Hematopoietic multipotent progenitor cell treated with erythropoietin and hydrocortisone succinate and interleukin-3 and kit ligand, for 17 days (in vitro differentiated cells): Measurements from ENCODE around the gene CDH20.

Experiments used
- DNase-seq: peaks from one replicate; pipeline ENCODE4 v3.0.0-alpha.2; 2015; ENCODE audit warnings: low spot score

The CDH20 gene

DNA sequence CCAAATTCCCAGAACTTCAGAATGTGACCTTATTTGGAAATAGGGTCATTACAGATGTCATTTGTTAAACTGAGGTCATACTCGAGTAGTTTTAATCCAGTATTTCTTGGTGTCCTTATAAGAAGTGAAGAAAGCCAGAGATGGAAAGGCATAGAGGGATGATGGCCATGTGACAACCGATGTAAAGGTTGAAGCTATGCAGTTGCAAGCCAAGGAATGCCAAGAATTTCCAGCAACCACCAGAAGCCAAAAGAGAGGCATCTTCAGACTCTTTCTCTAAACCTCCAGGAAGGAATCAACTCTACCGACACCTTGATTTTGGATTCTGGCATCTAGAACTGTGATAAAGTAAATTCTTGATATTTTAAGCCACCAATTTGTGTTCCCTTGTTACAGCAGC lies 242.2 kb downstream of the CDH20 start:
- DNase-seq: no peak

DNA sequence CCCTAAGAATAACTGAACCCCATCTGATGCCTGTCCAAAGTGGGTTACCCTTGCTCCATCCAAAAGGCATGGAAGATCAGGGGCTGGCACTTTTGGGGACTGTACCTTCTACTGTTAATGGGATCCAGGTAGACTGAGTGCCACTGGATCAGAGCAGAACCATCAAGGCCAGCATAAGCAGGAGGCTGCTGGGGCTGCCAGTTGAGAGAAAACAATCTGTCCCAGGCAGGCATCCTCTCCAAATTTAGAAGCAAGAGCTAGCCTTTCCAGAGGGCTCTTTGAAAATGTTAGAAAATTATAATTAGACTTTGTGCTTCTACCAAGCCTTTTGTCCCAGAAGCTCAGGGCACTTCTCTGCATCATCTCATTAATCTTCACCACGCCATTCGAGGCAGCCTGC lies 245.6 kb downstream of the CDH20 start:
- DNase-seq: no peak

DNA sequence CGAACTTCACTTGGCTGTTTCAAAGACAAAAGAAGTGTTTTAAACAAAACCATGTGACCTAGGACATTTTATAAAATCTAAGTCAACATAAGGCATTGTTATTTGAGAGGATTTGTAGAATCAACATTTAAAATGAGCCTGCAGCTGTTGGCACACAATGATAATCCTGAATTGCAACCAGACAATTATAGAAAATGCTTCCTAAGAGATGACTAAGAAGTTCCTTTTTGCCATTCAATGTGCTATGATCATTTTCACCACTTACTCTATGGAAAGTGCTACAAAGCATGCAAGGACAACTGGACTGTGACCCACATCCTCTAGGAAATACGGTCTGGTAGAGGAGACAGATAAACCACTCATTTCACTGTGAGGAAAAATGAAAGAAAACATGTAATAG lies 246.4 kb downstream of the CDH20 start:
- DNase-seq: no peak

DNA sequence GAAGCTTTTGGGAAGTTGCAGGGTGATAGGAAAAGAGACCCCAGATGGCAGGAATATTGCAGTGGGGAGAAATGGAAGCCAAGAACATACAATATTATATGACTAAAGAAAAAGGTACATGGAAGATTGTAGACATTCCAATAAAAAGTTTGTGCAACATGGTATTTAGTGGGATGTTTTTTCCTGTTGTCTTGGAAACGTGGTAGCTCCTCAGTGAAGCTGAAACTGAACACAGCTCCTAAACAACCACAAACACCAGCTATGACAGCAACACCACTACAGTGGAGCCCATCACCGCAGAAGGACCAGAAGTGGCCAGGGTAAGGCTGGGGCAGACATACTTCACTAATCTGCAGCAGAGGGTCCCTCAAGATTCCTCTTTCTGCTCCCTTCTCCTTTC lies 246.8 kb downstream of the CDH20 start:
- no peak for DNase-seq

DNA sequence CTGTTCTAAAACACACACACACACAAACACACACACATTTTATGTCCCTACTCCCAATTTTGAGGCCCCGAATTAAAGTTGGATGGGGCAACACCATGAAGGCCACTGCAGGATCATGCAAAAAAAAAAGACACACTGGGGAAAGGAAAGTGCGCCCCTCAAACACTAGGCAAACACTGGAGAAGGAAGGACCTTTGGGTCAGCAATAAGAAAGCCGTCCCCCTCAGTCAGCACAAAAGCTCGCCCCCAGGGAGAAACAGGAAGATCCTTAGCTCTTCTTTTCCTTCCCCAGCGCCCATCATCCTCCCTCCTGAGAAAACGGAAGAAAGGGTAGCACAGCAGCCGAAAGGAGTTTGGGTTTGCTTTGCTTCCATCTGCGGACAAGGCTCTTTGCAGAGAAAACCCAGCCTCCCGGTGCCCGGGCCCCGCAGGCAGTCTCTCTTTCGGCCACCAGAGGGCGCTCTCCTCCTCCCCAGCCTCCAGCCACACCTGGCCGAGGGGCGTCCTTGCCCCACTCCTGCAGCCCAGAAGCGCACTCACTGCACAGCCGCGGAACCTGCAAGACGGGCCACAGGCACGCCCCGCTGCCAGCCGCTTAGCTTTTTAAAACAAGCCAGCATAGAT lies 248.5 kb downstream of the CDH20 start:
- peak; percentile 44 for DNase-seq

DNA sequence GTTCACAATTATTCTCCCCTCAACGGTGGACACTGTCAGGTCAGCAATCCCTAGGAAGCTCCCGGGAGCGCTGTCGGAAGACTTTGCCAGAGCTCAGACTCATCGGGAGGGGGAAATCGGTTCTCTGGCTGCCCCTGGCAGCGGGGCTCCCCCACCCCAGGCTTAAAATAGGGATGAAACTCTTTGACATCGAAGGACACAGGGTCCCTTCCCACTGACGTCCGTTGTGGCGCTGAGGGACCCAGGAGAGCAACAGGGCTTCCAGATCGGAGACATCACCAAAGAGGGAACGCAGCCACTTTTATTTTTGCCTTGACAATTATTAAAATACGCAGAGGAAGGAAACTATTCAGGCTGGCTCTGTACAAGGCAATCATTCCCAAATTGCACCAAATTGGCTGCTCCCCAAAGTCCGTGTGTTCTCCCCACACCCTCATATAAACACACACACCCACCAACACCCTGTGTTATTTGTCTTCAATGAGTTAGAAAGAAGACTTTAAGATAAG lies 249.0 kb downstream of the CDH20 start:
- DNase-seq: no peak

DNA sequence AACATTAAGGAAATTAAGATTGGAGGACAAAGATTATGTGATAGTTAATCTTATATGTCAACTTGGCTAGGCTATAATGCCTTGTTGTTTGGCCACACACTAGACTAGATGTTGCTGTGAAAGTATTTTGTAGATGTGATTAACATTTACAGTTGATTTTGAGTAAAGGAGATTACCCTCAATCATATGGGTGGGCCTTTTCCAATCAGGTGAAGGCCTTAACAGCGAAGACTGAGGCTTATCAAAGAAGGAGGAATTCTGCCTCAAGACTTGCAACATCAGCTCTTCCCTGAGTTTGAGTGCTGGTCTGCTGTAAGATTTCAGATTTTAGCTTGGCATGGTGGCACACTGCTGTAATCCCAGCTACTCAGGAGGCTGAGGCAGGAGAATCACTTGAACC lies 250.3 kb downstream of the CDH20 start:
- no peak for DNase-seq

DNA sequence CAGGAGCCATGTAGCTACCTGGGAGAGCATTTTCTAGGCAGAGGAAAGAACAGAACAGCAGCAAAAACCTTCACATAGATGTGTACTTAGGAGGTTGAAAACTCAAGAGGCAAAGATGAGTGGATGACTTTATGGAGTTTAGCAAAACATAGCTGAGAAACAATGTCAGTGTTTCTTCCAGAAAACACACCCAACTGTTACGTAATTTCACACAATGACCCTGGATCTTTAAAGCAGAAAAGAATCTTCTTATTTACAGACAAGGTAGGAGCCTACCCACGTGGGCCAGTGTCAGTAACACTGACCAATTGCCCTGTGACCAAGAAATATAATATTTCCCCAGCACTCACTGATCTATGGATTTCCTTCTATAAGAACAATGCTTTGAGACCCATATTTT lies 254.6 kb downstream of the CDH20 start:
- DNase-seq: no peak

DNA sequence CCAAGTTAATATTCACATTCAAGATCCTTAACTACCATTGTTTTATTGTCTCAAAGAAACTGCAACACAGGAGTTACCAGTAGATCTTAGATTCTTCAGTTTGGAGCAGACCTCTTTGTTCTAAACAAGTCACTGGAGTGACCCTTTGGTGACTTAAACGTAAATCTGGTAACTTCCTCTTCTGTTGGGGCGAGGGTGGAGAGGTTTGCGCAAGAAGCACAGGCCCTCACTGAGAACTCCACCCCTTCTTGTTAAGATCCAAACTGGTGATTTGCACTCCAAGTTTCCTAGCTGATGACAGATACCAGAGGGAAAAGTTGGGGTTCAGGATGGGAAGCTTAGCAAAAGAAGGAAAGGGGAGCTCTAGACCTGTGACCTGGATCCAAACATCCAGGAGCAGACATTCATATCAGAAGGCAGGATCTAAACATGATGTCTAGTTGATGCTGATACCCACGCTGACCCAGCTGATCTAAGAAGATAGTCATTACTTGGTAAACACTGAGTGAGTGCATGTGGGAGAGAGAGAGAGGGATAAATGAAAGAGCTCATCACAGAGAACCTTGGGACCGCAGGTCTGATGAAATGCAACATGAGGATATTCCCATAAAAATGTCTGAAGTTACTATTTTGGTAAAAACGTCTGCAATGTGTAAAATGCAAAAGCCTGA lies 256.0 kb downstream of the CDH20 start:
- DNase-seq: no peak

DNA sequence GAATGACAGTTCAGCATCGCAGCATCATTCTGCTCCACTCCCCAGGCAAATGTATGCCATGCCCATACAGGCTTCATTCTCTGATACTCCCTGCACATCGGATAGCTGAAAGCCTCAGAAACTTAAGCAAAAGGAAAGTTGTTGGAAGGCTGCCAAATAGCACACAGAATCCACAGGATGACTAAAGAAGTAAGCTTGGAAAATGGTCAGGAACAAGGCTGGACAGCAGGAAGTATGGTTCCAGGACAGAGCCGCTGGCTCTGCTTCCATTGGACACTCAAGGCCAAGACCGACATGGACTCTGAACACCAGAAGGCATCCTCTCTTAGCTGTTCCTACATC lies 256.5 kb downstream of the CDH20 start:
- no peak for DNase-seq

DNA sequence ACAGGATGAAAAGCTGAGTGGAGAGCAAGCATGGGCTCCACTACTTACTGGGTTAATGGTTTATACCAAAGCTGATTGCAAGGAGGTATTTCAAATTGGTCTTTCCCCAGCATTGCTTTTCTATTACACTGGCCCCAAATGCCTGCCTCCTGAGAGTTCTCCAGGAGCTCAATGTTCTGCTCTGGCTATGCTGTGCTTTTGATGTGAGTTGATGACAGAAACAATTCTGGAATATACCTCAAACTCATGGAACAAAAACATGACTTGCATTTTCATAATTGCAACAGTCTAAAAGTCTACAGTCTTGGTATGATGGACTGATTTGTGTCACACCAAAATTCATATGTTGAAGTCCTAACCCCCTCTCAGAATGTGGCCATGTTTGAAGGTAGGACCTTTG lies 258.0 kb downstream of the CDH20 start:
- no peak for DNase-seq

DNA sequence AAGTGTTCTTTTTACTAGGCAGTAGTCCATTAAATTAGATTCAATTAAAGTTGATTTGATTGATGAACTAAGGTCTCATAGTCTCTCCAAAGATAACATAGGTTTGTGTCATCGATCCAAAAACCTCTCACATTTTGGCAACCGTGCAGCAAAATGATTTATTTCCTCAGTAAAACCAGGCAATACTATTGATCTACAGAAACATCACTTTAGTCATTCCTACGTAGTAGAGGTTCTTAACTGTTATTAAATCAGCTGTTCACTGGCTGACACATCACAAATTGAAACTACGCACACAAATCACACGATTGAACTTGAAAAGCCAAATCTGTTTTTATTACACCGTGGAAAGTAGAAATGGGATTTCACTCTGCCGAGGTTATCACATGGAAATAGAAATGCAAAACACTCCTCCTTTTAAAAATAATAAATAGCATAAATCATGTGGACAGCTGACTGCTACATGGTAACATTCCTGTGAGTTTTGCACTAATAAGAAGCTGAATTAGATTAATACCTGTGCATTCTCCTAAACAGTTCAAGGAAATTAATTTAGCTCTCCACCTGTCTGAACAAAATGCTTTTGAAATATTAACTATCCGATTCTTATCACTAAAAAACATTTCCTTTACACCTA lies 262.5 kb downstream of the CDH20 start:
- no peak for DNase-seq

DNA sequence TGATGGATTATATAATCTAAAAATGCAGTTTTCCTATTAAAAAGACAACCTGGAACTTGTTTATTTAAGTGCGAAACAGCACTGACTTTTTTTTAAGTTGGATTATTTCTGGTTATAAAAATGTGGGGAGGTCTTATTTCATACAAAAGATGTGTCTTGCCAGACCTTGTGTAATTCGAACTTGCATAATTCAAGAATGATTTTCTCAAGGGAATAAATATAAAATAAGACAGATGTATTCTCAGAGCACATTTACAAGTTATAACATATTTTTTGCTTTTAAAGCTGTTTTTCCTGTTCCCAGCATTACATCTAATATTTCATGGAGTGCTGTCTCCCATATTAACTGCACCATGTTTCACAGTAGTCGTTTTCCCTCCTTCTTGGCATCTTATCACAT lies 263.1 kb downstream of the CDH20 start:
- no peak for DNase-seq

DNA sequence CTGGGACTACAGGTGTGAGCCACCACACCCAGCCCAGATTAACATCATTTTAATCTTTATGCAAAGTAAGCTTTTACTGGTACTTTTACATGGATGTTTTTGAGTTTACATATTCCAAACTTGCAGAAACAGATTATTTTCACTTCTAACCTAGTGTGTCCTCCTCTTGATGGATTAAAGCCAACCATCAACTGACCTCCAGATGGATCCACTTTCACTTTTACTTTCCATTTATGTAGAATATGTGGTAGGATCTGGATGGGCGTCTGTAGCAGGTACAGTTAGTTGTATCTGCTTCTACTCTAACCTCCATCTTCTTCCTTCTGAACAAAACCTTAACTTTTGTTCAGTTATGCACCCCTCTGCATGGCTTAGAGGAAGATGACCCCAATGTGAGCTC lies 264.1 kb downstream of the CDH20 start:
- DNase-seq: no peak

DNA sequence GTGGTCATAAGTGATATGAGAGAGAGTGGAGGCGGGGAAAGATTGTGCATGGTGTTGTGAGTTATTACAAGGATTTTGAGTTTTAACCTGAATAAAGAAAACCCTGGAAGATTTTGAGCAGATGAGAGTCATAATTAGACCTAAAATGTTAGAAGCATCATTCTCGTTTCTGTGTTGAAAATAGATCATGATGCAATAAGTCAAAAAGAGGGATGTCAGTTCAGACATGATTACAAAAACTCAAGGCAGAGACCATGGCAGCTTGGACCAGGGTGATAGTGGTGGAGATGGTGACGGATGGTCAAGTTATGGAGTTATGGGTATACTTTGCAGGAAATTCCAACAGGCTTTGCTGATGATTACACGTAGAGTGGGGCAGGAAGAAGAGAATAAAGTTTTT lies 267.2 kb downstream of the CDH20 start:
- no peak for DNase-seq

DNA sequence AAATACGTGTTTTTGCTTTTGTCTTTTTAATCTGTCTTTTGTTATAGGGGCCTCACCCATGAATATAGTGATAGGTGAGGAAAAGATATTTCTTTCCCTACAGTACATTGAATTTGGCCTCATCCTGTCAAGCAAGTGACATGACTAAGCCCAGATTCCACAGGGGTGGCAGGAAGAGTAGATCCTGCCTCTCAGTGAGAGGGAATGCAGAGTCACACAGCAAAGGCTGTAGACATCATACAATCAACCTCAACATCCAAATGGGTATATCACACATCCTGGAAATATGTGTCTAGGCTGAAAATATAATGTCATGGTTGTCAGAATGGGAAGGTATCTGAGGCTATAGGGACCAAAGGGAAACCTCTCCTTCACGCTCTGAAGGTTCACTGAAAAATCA lies 269.6 kb downstream of the CDH20 start:
- DNase-seq: no peak
